ENCODE data around the gene TH.
"Not testable (repeated sequence)": the region's sequence is repeated elsewhere in the genome, so short reads cannot be mapped to it uniquely, and the experiment has no call there.

The TH gene

GRCh38 chr11:2180347-2180746, 8.7 kb upstream of the TH start:
- no peak for DNase-seq (ENCODE audit: low read depth)
- H3K4me1 ChIP-seq (ENCODE audit: control insufficient read depth, insufficient read depth, low read length), result no peaks in the 10 kb centered on the region
- no peak overlapping the region for H3K4me3 ChIP-seq (ENCODE audit: low read length)
- no peak overlapping the region for H3K9ac ChIP-seq (ENCODE audit: low read length)
- H3K27me3 ChIP-seq (replicated peaks; ENCODE audit: control insufficient read depth, insufficient read depth, low read length), result peaks cover 42% of the 10 kb centered on the region
- no peaks in the 10 kb centered on the region for H3K9me3 ChIP-seq (ENCODE audit: control insufficient read depth, low read length)
- H3K36me3 ChIP-seq (ENCODE audit: control insufficient read depth, insufficient read depth, low read length, severe bottlenecking), result no peaks in the 10 kb centered on the region

GRCh38 chr11:2179516-2179915, 7.9 kb upstream of the TH start:
- Histone ChIP-seq H3K4me3 (ENCODE audit: low read length) (no peak overlapping the region), H3K9me3 (ENCODE audit: control insufficient read depth, low read length) (no peaks in the 10 kb centered on the region), H3K27me3 (replicated peaks; ENCODE audit: control insufficient read depth, insufficient read depth, low read length) (peaks cover 34% of the 10 kb centered on the region), H3K4me1 (ENCODE audit: control insufficient read depth, insufficient read depth, low read length) (no peaks in the 10 kb centered on the region), H3K9ac (ENCODE audit: low read length) (no peak overlapping the region), H3K36me3 (ENCODE audit: control insufficient read depth, insufficient read depth, low read length, severe bottlenecking) (no peaks in the 10 kb centered on the region)
- no peak for DNase-seq (ENCODE audit: low read depth)

DNA sequence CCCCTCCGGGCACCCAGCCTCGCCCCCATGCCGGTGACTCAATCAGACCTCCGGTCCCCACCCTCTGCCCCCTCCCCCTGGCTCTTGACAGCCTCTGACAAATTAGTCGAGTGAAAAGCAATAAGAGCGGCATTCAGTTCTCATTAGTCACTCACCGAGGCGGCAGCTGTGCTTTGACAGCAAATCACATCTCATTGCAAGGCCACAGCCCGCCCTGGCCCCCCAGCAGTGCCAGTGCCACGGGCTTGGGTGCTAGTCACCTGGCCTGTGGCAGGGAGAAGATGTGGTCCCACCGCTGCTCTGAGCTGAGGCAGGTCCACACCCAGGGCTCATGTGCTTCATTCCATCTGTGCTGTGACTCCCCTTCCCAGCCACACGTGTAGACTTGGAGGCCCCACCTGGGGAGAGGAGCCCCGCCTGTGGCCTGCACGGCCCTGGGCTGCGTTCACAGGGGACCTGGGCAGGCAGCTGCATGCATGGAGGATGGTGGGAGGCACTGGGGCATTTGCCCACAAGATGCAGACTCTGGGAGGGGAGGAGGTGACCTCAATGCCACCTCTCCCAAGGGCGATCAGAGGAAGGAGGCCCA, 7.4 kb upstream of the TH start:
- H3K27me3 ChIP-seq (replicated peaks; ENCODE audit: control insufficient read depth, insufficient read depth, low read length), result peaks cover 30% of the 10 kb centered on the region
- peak; percentile 62 for DNase-seq (ENCODE audit: low read depth)
- H3K9ac ChIP-seq (ENCODE audit: low read length), result no peak overlapping the region
- no peaks in the 10 kb centered on the region for H3K9me3 ChIP-seq (ENCODE audit: control insufficient read depth, low read length)
- no peaks in the 10 kb centered on the region for H3K4me1 ChIP-seq (ENCODE audit: control insufficient read depth, insufficient read depth, low read length)
- no peaks in the 10 kb centered on the region for H3K36me3 ChIP-seq (ENCODE audit: control insufficient read depth, insufficient read depth, low read length, severe bottlenecking)
- H3K4me3 ChIP-seq (ENCODE audit: low read length), result no peak overlapping the region

DNA sequence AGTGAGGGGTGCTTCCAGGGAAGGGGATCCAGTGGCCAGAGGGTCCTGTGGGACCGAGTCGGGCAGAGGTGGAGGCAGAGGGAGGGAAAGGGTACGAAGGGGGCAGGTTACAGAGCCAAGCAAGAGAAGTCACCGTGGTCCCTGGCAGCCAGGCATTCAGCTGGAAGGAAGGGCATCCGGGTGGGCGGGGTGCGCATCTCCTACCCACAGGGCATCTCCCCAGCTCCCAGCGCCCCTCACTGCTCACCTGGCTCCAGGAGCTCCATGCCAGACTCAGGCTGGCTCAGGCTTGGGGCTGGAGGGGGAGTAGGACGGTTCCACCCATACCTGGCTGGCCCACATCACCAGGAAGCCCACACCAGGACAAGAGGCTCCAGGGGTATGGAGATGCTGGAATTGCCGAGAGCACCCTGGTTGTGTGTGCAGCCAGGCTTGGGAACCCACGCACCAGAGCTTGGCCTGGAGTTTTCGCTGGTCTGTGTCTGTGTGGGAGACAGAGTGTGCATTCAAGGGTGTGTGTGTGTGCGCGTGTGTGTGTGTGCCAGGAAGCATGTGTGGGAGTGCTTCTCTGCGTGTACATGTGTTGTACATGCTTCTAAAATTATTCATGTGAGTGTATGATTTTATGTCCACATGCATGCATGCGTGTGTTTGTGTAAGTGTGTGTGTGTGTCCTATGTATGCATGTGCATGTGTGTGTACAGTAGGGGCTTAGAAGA, 6.6 kb upstream of the TH start:
- H3K4me1 ChIP-seq (ENCODE audit: control insufficient read depth, insufficient read depth, low read length); H3K9ac ChIP-seq (ENCODE audit: low read length); H3K4me3 ChIP-seq (ENCODE audit: low read length); DNase-seq (ENCODE audit: low read depth); H3K9me3 ChIP-seq (ENCODE audit: control insufficient read depth, low read length); H3K36me3 ChIP-seq (ENCODE audit: control insufficient read depth, insufficient read depth, low read length, severe bottlenecking): not testable (repeated sequence)
- peaks cover 30% of the 10 kb centered on the region for H3K27me3 ChIP-seq (replicated peaks; ENCODE audit: control insufficient read depth, insufficient read depth, low read length)

GRCh38 chr11:2177076-2177475, 5.5 kb upstream of the TH start:
- no peaks in the 10 kb centered on the region for H3K9me3 ChIP-seq (ENCODE audit: control insufficient read depth, low read length)
- no peaks in the 10 kb centered on the region for H3K4me1 ChIP-seq (ENCODE audit: control insufficient read depth, insufficient read depth, low read length)
- no peak overlapping the region for H3K9ac ChIP-seq (ENCODE audit: low read length)
- no peaks in the 10 kb centered on the region for H3K36me3 ChIP-seq (ENCODE audit: control insufficient read depth, insufficient read depth, low read length, severe bottlenecking)
- no peak overlapping the region for H3K4me3 ChIP-seq (ENCODE audit: low read length)
- DNase-seq (ENCODE audit: low read depth), result no peak
- peaks cover 24% of the 10 kb centered on the region for H3K27me3 ChIP-seq (replicated peaks; ENCODE audit: control insufficient read depth, insufficient read depth, low read length)

GRCh38 chr11:2176389-2176900, 4.8 kb upstream of the TH start:
- H3K9me3 ChIP-seq (ENCODE audit: control insufficient read depth, low read length), result no peaks in the 10 kb centered on the region
- H3K36me3 ChIP-seq (ENCODE audit: control insufficient read depth, insufficient read depth, low read length, severe bottlenecking), result no peaks in the 10 kb centered on the region
- no peaks in the 10 kb centered on the region for H3K4me1 ChIP-seq (ENCODE audit: control insufficient read depth, insufficient read depth, low read length)
- no peak for DNase-seq (ENCODE audit: low read depth)
- no peak overlapping the region for H3K4me3 ChIP-seq (ENCODE audit: low read length)
- peaks cover 19% of the 10 kb centered on the region for H3K27me3 ChIP-seq (replicated peaks; ENCODE audit: control insufficient read depth, insufficient read depth, low read length)
- no peak overlapping the region for H3K9ac ChIP-seq (ENCODE audit: low read length)

DNA sequence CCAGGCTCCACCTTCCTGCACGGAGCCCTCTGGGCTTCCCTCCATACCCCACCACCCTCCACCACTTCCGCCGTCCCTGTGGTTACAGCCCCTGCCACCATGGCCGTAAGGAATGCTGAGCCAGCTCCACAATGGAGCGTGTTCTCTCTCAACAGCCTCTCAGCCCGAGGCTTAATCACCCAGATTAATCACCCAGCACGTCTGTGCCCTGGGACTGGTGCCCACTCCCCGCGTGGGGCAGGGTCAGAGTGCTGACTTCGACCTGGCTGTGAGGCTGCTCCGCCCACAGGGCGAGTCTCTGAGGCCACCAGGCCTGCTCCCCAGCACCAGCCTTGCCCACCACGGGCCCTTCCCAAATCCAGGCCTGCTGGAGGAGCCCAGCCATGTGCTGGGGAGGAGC, 4.0 kb upstream of the TH start:
- H3K27me3 ChIP-seq (replicated peaks; ENCODE audit: control insufficient read depth, insufficient read depth, low read length), result peaks cover 17% of the 10 kb centered on the region
- H3K4me3 ChIP-seq (ENCODE audit: low read length), result no peak overlapping the region
- H3K9me3 ChIP-seq (ENCODE audit: control insufficient read depth, low read length), result no peaks in the 10 kb centered on the region
- peak; percentile 12 for DNase-seq (ENCODE audit: low read depth)
- no peaks in the 10 kb centered on the region for H3K4me1 ChIP-seq (ENCODE audit: control insufficient read depth, insufficient read depth, low read length)
- no peaks in the 10 kb centered on the region for H3K36me3 ChIP-seq (ENCODE audit: control insufficient read depth, insufficient read depth, low read length, severe bottlenecking)
- H3K9ac ChIP-seq (ENCODE audit: low read length), result no peak overlapping the region

DNA sequence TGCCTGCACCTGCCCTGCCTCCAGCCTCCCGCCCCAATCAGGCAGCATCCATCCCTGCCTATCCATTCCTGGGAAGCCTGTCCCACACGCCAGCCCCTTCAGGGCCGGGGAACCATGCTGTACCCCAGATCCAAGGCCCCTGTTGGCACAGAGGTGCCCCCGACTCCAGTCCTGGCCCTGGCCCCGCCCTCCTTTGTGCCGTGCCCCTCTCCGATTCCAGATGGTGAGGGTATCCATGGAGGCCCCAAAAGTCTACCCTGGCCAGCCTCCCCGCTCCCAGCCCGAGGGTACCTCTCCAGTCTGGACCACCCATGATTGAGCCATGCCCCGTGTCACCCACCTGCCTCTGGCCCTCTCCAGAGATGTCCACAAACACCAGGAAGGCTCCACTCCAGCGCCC, 2.7 kb upstream of the TH start:
- Histone ChIP-seq H3K4me1 (ENCODE audit: control insufficient read depth, insufficient read depth, low read length) (no peaks in the 10 kb centered on the region), H3K9me3 (ENCODE audit: control insufficient read depth, low read length) (no peaks in the 10 kb centered on the region), H3K27me3 (replicated peaks; ENCODE audit: control insufficient read depth, insufficient read depth, low read length) (peaks cover 10% of the 10 kb centered on the region), H3K4me3 (ENCODE audit: low read length) (no peak overlapping the region), H3K36me3 (ENCODE audit: control insufficient read depth, insufficient read depth, low read length, severe bottlenecking) (no peaks in the 10 kb centered on the region), H3K9ac (ENCODE audit: low read length) (no peak overlapping the region)
- DNase-seq (ENCODE audit: low read depth), result no peak

GRCh38 chr11:2173761-2174160, 2.1 kb upstream of the TH start:
- Histone ChIP-seq H3K27me3 (replicated peaks; ENCODE audit: control insufficient read depth, insufficient read depth, low read length) (peaks cover 7% of the 10 kb centered on the region), H3K4me3 (ENCODE audit: low read length) (no peak overlapping the region), H3K4me1 (ENCODE audit: control insufficient read depth, insufficient read depth, low read length) (no peaks in the 10 kb centered on the region), H3K36me3 (ENCODE audit: control insufficient read depth, insufficient read depth, low read length, severe bottlenecking) (no peaks in the 10 kb centered on the region), H3K9me3 (ENCODE audit: control insufficient read depth, low read length) (no peaks in the 10 kb centered on the region), H3K9ac (ENCODE audit: low read length) (no peak overlapping the region)
- no peak for DNase-seq (ENCODE audit: low read depth)

- Histone ChIP-seq H3K36me3 (ENCODE audit: control insufficient read depth, insufficient read depth, low read length, severe bottlenecking) (no peaks in the 10 kb centered on the region), H3K27me3 (replicated peaks; ENCODE audit: control insufficient read depth, insufficient read depth, low read length) (peaks cover 7% of the 10 kb centered on the region), H3K4me3 (ENCODE audit: low read length) (no peak overlapping the region), H3K4me1 (ENCODE audit: control insufficient read depth, insufficient read depth, low read length) (no peaks in the 10 kb centered on the region), H3K9me3 (ENCODE audit: control insufficient read depth, low read length) (no peaks in the 10 kb centered on the region), H3K9ac (ENCODE audit: low read length) (no peak overlapping the region)
- peak; percentile 21 for DNase-seq (ENCODE audit: low read depth)
Observed at GRCh38 chr11:2173150-2173693, 1.6 kb upstream of the TH start.

DNA sequence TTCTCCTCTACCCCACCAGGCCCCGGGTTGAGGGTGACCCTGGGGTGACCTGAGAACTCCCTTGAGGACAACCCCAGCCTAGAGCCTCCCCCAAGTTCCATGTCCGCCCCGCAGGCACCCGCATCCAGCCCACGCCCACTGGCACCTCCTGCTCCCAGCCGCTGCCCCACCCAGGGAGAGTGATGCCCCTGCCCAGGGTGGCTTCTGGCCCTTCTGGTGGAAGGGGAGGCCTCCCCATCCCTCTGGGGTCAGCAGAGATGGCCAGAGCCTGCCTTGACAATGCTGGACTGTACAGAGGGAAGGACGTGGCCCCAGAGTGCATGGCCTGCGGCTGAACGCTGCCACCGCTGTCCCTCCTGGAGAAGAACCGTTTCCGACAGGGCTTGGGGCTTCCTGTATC, 1.1 kb upstream of the TH start:
- Histone ChIP-seq H3K27me3 (replicated peaks; ENCODE audit: control insufficient read depth, insufficient read depth, low read length) (peaks cover 7% of the 10 kb centered on the region), H3K4me3 (ENCODE audit: low read length) (no peak overlapping the region), H3K9ac (ENCODE audit: low read length) (no peak overlapping the region), H3K9me3 (ENCODE audit: control insufficient read depth, low read length) (no peaks in the 10 kb centered on the region), H3K36me3 (ENCODE audit: control insufficient read depth, insufficient read depth, low read length, severe bottlenecking) (no peaks in the 10 kb centered on the region), H3K4me1 (ENCODE audit: control insufficient read depth, insufficient read depth, low read length) (no peaks in the 10 kb centered on the region)
- DNase-seq (ENCODE audit: low read depth), result no peak
